ENCODE measurements around the gene PRSS50.

DNA sequence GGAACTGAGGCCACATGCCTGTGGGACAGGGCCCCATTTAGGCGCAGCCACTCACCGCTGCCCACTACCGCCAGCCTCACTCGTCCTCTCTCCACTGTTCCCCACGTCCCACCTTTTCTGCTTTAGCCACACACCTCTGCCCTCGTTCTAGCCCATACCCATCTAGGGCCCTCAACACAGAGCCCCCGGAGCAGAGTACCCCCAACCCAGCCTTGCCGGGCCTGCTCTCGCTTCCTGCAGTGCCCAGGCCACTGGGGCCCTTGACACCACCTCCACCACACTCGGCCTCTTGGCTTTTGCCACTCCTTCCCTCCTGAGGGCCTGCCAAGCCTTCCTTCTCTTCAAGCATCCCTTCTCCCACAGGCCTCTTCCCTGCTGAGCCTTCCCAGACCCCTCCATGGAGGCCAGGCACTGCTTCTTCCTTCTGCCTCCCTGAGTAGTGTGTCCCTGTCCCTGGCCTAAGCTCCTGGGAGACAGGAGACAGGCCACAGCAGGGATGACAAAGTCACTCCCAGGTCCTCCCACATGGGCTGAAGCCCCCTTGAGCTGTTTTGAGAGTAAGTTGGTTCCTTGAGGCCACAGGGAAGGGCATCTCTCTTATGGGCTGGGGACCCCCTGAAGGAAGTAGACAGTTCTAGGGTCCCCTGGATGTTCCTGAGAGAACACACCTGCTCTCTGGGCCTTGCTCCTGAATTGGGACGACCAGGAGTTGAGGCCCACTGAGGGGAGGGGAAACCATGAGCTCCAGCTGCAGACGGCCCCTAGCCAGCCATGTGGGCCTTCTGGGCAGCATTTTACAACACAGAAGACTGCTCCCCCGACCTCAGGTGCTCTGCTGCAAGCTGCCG lies 4.4 kb downstream of the PRSS50 start:
- TF ChIP-seq EP300 (IDR thresholded peaks at IDR 0.05; ENCODE audit: borderline replicate concordance) = no peak
- no peak for TF ChIP-seq TEAD4 (IDR thresholded peaks at IDR 0.05)
- no peak for TF ChIP-seq RAD21 (IDR thresholded peaks at IDR 0.05; ENCODE audit: low read depth)
- no peak for TF ChIP-seq TAF1 (IDR thresholded peaks at IDR 0.05; ENCODE audit: low read depth)
- no peak for TF ChIP-seq YY1 (IDR thresholded peaks at IDR 0.05; ENCODE audit: low read depth)
- TF ChIP-seq, protein P1, sequence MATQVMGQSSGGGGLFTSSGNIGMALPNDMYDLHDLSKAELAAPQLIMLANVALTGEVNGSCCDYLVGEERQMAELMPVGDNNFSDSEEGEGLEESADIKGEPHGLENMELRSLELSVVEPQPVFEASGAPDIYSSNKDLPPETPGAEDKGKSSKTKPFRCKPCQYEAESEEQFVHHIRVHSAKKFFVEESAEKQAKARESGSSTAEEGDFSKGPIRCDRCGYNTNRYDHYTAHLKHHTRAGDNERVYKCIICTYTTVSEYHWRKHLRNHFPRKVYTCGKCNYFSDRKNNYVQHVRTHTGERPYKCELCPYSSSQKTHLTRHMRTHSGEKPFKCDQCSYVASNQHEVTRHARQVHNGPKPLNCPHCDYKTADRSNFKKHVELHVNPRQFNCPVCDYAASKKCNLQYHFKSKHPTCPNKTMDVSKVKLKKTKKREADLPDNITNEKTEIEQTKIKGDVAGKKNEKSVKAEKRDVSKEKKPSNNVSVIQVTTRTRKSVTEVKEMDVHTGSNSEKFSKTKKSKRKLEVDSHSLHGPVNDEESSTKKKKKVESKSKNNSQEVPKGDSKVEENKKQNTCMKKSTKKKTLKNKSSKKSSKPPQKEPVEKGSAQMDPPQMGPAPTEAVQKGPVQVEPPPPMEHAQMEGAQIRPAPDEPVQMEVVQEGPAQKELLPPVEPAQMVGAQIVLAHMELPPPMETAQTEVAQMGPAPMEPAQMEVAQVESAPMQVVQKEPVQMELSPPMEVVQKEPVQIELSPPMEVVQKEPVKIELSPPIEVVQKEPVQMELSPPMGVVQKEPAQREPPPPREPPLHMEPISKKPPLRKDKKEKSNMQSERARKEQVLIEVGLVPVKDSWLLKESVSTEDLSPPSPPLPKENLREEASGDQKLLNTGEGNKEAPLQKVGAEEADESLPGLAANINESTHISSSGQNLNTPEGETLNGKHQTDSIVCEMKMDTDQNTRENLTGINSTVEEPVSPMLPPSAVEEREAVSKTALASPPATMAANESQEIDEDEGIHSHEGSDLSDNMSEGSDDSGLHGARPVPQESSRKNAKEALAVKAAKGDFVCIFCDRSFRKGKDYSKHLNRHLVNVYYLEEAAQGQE (IDR thresholded peaks at IDR 0.05; ENCODE audit: low read depth) = no peak
- no peak for TF ChIP-seq CEBPB (IDR thresholded peaks at IDR 0.05)
- TF ChIP-seq ZBTB7A (IDR thresholded peaks at IDR 0.05; ENCODE audit: low read depth) = no peak
- TF ChIP-seq, protein P2, sequence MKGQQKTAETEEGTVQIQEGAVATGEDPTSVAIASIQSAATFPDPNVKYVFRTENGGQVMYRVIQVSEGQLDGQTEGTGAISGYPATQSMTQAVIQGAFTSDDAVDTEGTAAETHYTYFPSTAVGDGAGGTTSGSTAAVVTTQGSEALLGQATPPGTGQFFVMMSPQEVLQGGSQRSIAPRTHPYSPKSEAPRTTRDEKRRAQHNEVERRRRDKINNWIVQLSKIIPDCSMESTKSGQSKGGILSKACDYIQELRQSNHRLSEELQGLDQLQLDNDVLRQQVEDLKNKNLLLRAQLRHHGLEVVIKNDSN (IDR thresholded peaks at IDR 0.05) = no peak
- TF ChIP-seq, protein P3, sequence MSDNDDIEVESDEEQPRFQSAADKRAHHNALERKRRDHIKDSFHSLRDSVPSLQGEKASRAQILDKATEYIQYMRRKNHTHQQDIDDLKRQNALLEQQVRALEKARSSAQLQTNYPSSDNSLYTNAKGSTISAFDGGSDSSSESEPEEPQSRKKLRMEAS (IDR thresholded peaks at IDR 0.05) = no peak
- no peak for TF ChIP-seq TCF12 (IDR thresholded peaks at IDR 0.05; ENCODE audit: low read depth)

All from Ishikawa (cell line).